ENCODE results near the gene CDKN1B. TPM values are rescaled to one million over a fixed set of nuclear protein-coding genes. Genes with fewer than 3 reads are reported as not detected.
A peak's percentile ranks its signal among the peaks of the same experiment; 100 is the strongest.

The CDKN1B gene
- total RNA-seq, 1 experiment from 2014 or later = 27.7 TPM

DNA sequence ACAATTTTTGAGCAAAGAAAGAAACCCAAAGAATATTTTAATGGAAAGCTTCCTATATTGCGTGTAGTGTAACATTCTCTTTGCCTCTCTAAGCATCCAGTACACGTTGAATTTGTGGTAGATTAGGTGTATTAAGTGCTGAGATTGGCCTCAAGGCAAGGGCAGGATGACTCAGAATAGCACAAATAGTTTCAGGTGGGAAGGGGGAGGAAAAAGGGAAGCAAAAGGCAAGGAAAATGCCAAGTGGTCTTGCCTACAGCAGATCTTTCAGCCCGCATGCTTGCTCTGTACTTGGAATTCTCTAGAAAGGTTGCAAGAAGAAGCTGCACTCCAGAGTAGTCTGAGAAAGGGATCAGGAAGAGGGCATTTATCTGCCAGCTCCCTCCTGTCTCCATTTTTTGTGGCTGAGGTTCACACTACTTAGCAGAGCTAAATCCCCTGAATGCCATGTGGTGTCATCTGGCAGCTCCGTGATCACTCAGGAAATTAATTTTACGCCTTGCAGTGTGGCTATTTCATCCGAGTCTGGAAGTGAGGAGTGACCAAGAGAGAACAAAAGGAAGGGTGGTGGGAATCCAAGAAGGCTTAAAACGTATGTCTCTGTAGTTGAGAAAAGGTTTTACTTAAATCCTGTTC lies 28.5 kb downstream of the CDKN1B start:
- Histone ChIP-seq H3K14ac (ENCODE audit: insufficient read depth, low read length) (no peak overlapping the region), H2BK15ac (ENCODE audit: low read depth, low read length) (no peak overlapping the region), H3K79me1 (ENCODE audit: insufficient read depth, low read depth, low read length, poor library complexity, severe bottlenecking) (no peaks in the 10 kb centered on the region), H3K56ac (ENCODE audit: insufficient read length, low read depth, low read length) (no peak overlapping the region), H3K23me2 (ENCODE audit: insufficient read length, low read depth, low read length, poor library complexity, severe bottlenecking) (no peaks in the 10 kb centered on the region), H4K5ac (ENCODE audit: insufficient read length, low read depth, low read length) (no peak overlapping the region), H4K20me1 (ENCODE audit: control insufficient read depth, insufficient read depth, insufficient read length) (no peaks in the 10 kb centered on the region), H2AFZ (ENCODE audit: low read length) (no peak overlapping the region), H2BK20ac (ENCODE audit: low read depth, low read length, poor library complexity, severe bottlenecking) (no peak overlapping the region), H3K9ac (ENCODE audit: extremely low read depth, insufficient read length, low read length) (no peak overlapping the region), H2BK5ac (ENCODE audit: insufficient read length, low read length) (no peak overlapping the region), H3K23ac (ENCODE audit: insufficient read length, low read depth, low read length) (no peak overlapping the region), H4K91ac (ENCODE audit: insufficient read length, low read depth, low read length) (no peak overlapping the region), H3K27me3 (ENCODE audit: insufficient read depth, low read length) (no peaks in the 10 kb centered on the region), H3K27ac (ENCODE audit: insufficient read length, low read depth, low read length) (no peak overlapping the region), H2AK5ac (ENCODE audit: insufficient read length, low read length) (no peak overlapping the region), H3K18ac (ENCODE audit: insufficient read length, low read depth, low read length) (no peak overlapping the region), H4K8ac (replicated peaks; ENCODE audit: insufficient read length, low read depth, low read length) (no peak overlapping the region), H3K9me3 (ENCODE audit: control insufficient read depth, low read depth, low read length) (no peaks in the 10 kb centered on the region), H3K4me2 (ENCODE audit: insufficient read depth, insufficient read length, low read length) (no peak overlapping the region), H3T11ph (ENCODE audit: low read length) (no peak overlapping the region), H3K4me1 (ENCODE audit: insufficient read depth, low read length) (no peaks in the 10 kb centered on the region; the same call in 1 of the 2 replicates), H3K4ac (ENCODE audit: low read depth, low read length) (no peak overlapping the region), H2BK120ac (ENCODE audit: low read depth, low read length, poor library complexity, severe bottlenecking) (no peak overlapping the region), H3K79me2 (ENCODE audit: insufficient read depth, low read length) (no peaks in the 10 kb centered on the region), H2BK12ac (ENCODE audit: insufficient read length, low read depth, low read length) (no peak overlapping the region)
- WGBS (ENCODE audit: extremely low coverage, insufficient read length, low lambda C conversion rate) = no CpG with 5 or more reads among the region's 7 CpGs
- Mint-ChIP-seq H3K36me3 (ENCODE audit: insufficient read depth in 1 of 3, low read depth in 3 of 3) (no peaks in the 10 kb centered on the region), H3K4me1 (peaks cover 10 to 14% of the 10 kb centered on the region in 2 experiments), H3K27ac (peak overlapping the region in 1 of 3 experiments; percentile 76; a peak in 2 of 7 replicates), H3K9me3 (no peaks in the 10 kb centered on the region), H3K4me3 (no peak overlapping the region), H3K27me3 (ENCODE audit: low read depth) (0 out of 2 replicates have a peak, but pooled peaks cover 2% of the 10 kb centered on the region)
- DNase-seq = no peak
- no peak for TF ChIP-seq CTCF (conservative IDR thresholded peaks at IDR 0.05)

Data from H9 (cell line).